Measurements from ENCODE around the gene ADAMTS17. TPM values are rescaled to one million over a fixed set of nuclear protein-coding genes. Genes with fewer than 3 reads are reported as not detected.
"Not testable (repeated sequence)": the region's sequence is repeated elsewhere in the genome, so short reads cannot be mapped to it uniquely, and the experiment has no call there.

ADAMTS17 gene
- polyA plus RNA-seq, 4 donors, result 0.45 to 3.1 (median 1.2) TPM

- Histone ChIP-seq H3K27me3 (ENCODE audit: control insufficient read depth in 3 of 3, insufficient read depth in 3 of 3, low read length in 3 of 3) (no peaks in the 10 kb centered on the region), H3K36me3 (ENCODE audit: control insufficient read depth in 3 of 3, insufficient read depth in 2 of 3, low read depth in 1 of 3, low read length in 3 of 3) (no peaks in the 10 kb centered on the region), H3K4me1 (ENCODE audit: control insufficient read depth in 3 of 3, insufficient read depth in 2 of 3, low read depth in 1 of 3, low read length in 2 of 3) (no peaks in the 10 kb centered on the region), H3K27ac (ENCODE audit: low read depth in 1 of 3, low read length in 2 of 3) (no peak overlapping the region), H3K9me3 (ENCODE audit: control insufficient read depth in 2 of 2, insufficient read depth in 1 of 2, low read depth in 1 of 2, low read length in 1 of 2) (no peaks in the 10 kb centered on the region), H3K4me3 (ENCODE audit: low read depth in 1 of 3, low read length in 3 of 3) (no peak overlapping the region)
- no peak for FAIRE-seq
- no peak for DNase-seq
- 67 to 83% (median 83%) methylated on average over 4 of the region's 4 CpGs for WGBS, 3 donors
Observed at GRCh38 chr15:99982662-99983061, 359.1 kb downstream of the ADAMTS17 start.

- no peaks in the 10 kb centered on the region for H3K9me3 ChIP-seq (ENCODE audit: control insufficient read depth in 2 of 2, insufficient read depth in 1 of 2, low read depth in 1 of 2, low read length in 1 of 2)
- no peak overlapping the region for H3K27ac ChIP-seq (ENCODE audit: low read depth in 1 of 3, low read length in 2 of 3)
- H3K4me3 ChIP-seq (ENCODE audit: low read depth in 1 of 3, low read length in 3 of 3), result no peak overlapping the region
- no peaks in the 10 kb centered on the region for H3K27me3 ChIP-seq (ENCODE audit: control insufficient read depth in 3 of 3, insufficient read depth in 3 of 3, low read length in 3 of 3)
- DNase-seq (no peak), FAIRE-seq (no peak)
- H3K36me3 ChIP-seq (ENCODE audit: control insufficient read depth in 3 of 3, insufficient read depth in 2 of 3, low read depth in 1 of 3, low read length in 3 of 3), result no peaks in the 10 kb centered on the region
- no peaks in the 10 kb centered on the region for H3K4me1 ChIP-seq (ENCODE audit: control insufficient read depth in 3 of 3, insufficient read depth in 2 of 3, low read depth in 1 of 3, low read length in 2 of 3)
- WGBS, 3 donors, result 83 to 85% (median 84%) methylated on average over 16 of the region's 16 CpGs
Observed at GRCh38 chr15:99981839-99982658, 359.7 kb downstream of the ADAMTS17 start.

- DNase-seq (no peak), FAIRE-seq (no peak)
- H3K4me3 ChIP-seq (ENCODE audit: low read depth in 1 of 3, low read length in 3 of 3), result no peak overlapping the region
- no peak overlapping the region for H3K27ac ChIP-seq (ENCODE audit: low read depth in 1 of 3, low read length in 2 of 3)
- no peaks in the 10 kb centered on the region for H3K4me1 ChIP-seq (ENCODE audit: control insufficient read depth in 3 of 3, insufficient read depth in 2 of 3, low read depth in 1 of 3, low read length in 2 of 3)
- no peaks in the 10 kb centered on the region for H3K36me3 ChIP-seq (ENCODE audit: control insufficient read depth in 3 of 3, insufficient read depth in 2 of 3, low read depth in 1 of 3, low read length in 3 of 3)
- WGBS, 3 donors, result 72 to 86% (median 81%) methylated on average over 1 of the region's 1 CpG
- no peaks in the 10 kb centered on the region for H3K27me3 ChIP-seq (ENCODE audit: control insufficient read depth in 3 of 3, insufficient read depth in 3 of 3, low read length in 3 of 3)
- no peaks in the 10 kb centered on the region for H3K9me3 ChIP-seq (ENCODE audit: control insufficient read depth in 2 of 2, insufficient read depth in 1 of 2, low read depth in 1 of 2, low read length in 1 of 2)
Observed at GRCh38 chr15:99981191-99981647, 360.6 kb downstream of the ADAMTS17 start.

GRCh38 chr15:99980752-99981151, 361.0 kb downstream of the ADAMTS17 start:
- Histone ChIP-seq H3K4me1 (ENCODE audit: control insufficient read depth in 3 of 3, insufficient read depth in 2 of 3, low read depth in 1 of 3, low read length in 2 of 3) (no peaks in the 10 kb centered on the region), H3K27me3 (ENCODE audit: control insufficient read depth in 3 of 3, insufficient read depth in 3 of 3, low read length in 3 of 3) (no peaks in the 10 kb centered on the region), H3K9me3 (ENCODE audit: control insufficient read depth in 2 of 2, insufficient read depth in 1 of 2, low read depth in 1 of 2, low read length in 1 of 2) (no peaks in the 10 kb centered on the region), H3K4me3 (ENCODE audit: low read depth in 1 of 3, low read length in 3 of 3) (no peak overlapping the region), H3K27ac (ENCODE audit: low read depth in 1 of 3, low read length in 2 of 3) (no peak overlapping the region), H3K36me3 (ENCODE audit: control insufficient read depth in 3 of 3, insufficient read depth in 2 of 3, low read depth in 1 of 3, low read length in 3 of 3) (no peaks in the 10 kb centered on the region)
- 69 to 84% (median 82%) methylated on average over 12 of the region's 12 CpGs for WGBS, 3 donors
- FAIRE-seq (no peak), DNase-seq (no peak)

- not testable (repeated sequence) for H3K27me3 ChIP-seq (ENCODE audit: control insufficient read depth in 3 of 3, insufficient read depth in 3 of 3, low read length in 3 of 3); FAIRE-seq; DNase-seq
Observed at GRCh38 chr15:99979886-99980285, 361.9 kb downstream of the ADAMTS17 start.

GRCh38 chr15:99979371-99979770, 362.4 kb downstream of the ADAMTS17 start:
- no peaks in the 10 kb centered on the region for H3K4me1 ChIP-seq (ENCODE audit: control insufficient read depth in 3 of 3, insufficient read depth in 2 of 3, low read depth in 1 of 3, low read length in 2 of 3)
- 92 to 98% (median 96%) methylated on average over 15 of the region's 15 CpGs for WGBS, 3 donors
- no peak for FAIRE-seq
- no peak for DNase-seq
- H3K27me3 ChIP-seq (ENCODE audit: control insufficient read depth in 3 of 3, insufficient read depth in 3 of 3, low read length in 3 of 3), result no peaks in the 10 kb centered on the region
- H3K4me3 ChIP-seq (ENCODE audit: low read depth in 1 of 3, low read length in 3 of 3), result no peak overlapping the region
- no peaks in the 10 kb centered on the region for H3K36me3 ChIP-seq (ENCODE audit: control insufficient read depth in 3 of 3, insufficient read depth in 2 of 3, low read depth in 1 of 3, low read length in 3 of 3)
- no peak overlapping the region for H3K27ac ChIP-seq (ENCODE audit: low read depth in 1 of 3, low read length in 2 of 3)
- no peaks in the 10 kb centered on the region for H3K9me3 ChIP-seq (ENCODE audit: control insufficient read depth in 2 of 2, insufficient read depth in 1 of 2, low read depth in 1 of 2, low read length in 1 of 2)

More at GRCh38 chr15:99979886-99980285, 361.9 kb downstream of the ADAMTS17 start:
- not testable (repeated sequence) for H3K4me1 ChIP-seq (ENCODE audit: control insufficient read depth in 3 of 3, insufficient read depth in 2 of 3, low read depth in 1 of 3, low read length in 2 of 3); H3K4me3 ChIP-seq (ENCODE audit: low read depth in 1 of 3, low read length in 3 of 3); H3K36me3 ChIP-seq (ENCODE audit: control insufficient read depth in 3 of 3, insufficient read depth in 2 of 3, low read depth in 1 of 3, low read length in 3 of 3); H3K9me3 ChIP-seq (ENCODE audit: control insufficient read depth in 2 of 2, insufficient read depth in 1 of 2, low read depth in 1 of 2, low read length in 1 of 2); H3K27ac ChIP-seq (ENCODE audit: low read depth in 1 of 3, low read length in 2 of 3)
- 86 to 91% (median 90%) methylated on average over 5 of the region's 5 CpGs for WGBS, 3 donors

GRCh38 chr15:99978426-99978825, 363.3 kb downstream of the ADAMTS17 start:
- DNase-seq (no peak), FAIRE-seq (no peak)
- no peaks in the 10 kb centered on the region for H3K27me3 ChIP-seq (ENCODE audit: control insufficient read depth in 3 of 3, insufficient read depth in 3 of 3, low read length in 3 of 3)
- H3K9me3 ChIP-seq (ENCODE audit: control insufficient read depth in 2 of 2, insufficient read depth in 1 of 2, low read depth in 1 of 2, low read length in 1 of 2), result no peaks in the 10 kb centered on the region
- WGBS, 3 donors, result 82 to 84% (median 82%) methylated on average over 10 of the region's 10 CpGs
- no peak overlapping the region for H3K4me3 ChIP-seq (ENCODE audit: low read depth in 1 of 3, low read length in 3 of 3)
- no peak overlapping the region for H3K27ac ChIP-seq (ENCODE audit: low read depth in 1 of 3, low read length in 2 of 3)
- H3K36me3 ChIP-seq (ENCODE audit: control insufficient read depth in 3 of 3, insufficient read depth in 2 of 3, low read depth in 1 of 3, low read length in 3 of 3), result no peaks in the 10 kb centered on the region
- H3K4me1 ChIP-seq (ENCODE audit: control insufficient read depth in 3 of 3, insufficient read depth in 2 of 3, low read depth in 1 of 3, low read length in 2 of 3), result no peaks in the 10 kb centered on the region

GRCh38 chr15:99977929-99978328, 363.8 kb downstream of the ADAMTS17 start:
- H3K36me3 ChIP-seq (ENCODE audit: control insufficient read depth in 3 of 3, insufficient read depth in 2 of 3, low read depth in 1 of 3, low read length in 3 of 3), result no peaks in the 10 kb centered on the region
- no peaks in the 10 kb centered on the region for H3K9me3 ChIP-seq (ENCODE audit: control insufficient read depth in 2 of 2, insufficient read depth in 1 of 2, low read depth in 1 of 2, low read length in 1 of 2)
- H3K4me1 ChIP-seq (ENCODE audit: control insufficient read depth in 3 of 3, insufficient read depth in 2 of 3, low read depth in 1 of 3, low read length in 2 of 3), result no peaks in the 10 kb centered on the region
- H3K27me3 ChIP-seq (ENCODE audit: control insufficient read depth in 3 of 3, insufficient read depth in 3 of 3, low read length in 3 of 3), result no peaks in the 10 kb centered on the region
- DNase-seq, result no peak
- WGBS, 3 donors, result 80 to 91% (median 90%) methylated on average over 10 of the region's 10 CpGs
- no peak for FAIRE-seq
- H3K4me3 ChIP-seq (ENCODE audit: low read depth in 1 of 3, low read length in 3 of 3), result no peak overlapping the region
- H3K27ac ChIP-seq (ENCODE audit: low read depth in 1 of 3, low read length in 2 of 3), result no peak overlapping the region
